Measurements from ENCODE around the gene WDR4. TPM values are rescaled to one million over a fixed set of nuclear protein-coding genes. Genes with fewer than 3 reads are reported as not detected.

The WDR4 gene, protein sequence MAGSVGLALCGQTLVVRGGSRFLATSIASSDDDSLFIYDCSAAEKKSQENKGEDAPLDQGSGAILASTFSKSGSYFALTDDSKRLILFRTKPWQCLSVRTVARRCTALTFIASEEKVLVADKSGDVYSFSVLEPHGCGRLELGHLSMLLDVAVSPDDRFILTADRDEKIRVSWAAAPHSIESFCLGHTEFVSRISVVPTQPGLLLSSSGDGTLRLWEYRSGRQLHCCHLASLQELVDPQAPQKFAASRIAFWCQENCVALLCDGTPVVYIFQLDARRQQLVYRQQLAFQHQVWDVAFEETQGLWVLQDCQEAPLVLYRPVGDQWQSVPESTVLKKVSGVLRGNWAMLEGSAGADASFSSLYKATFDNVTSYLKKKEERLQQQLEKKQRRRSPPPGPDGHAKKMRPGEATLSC
- 24.1 and 26.9 TPM in 2 replicates for total RNA-seq

DNA sequence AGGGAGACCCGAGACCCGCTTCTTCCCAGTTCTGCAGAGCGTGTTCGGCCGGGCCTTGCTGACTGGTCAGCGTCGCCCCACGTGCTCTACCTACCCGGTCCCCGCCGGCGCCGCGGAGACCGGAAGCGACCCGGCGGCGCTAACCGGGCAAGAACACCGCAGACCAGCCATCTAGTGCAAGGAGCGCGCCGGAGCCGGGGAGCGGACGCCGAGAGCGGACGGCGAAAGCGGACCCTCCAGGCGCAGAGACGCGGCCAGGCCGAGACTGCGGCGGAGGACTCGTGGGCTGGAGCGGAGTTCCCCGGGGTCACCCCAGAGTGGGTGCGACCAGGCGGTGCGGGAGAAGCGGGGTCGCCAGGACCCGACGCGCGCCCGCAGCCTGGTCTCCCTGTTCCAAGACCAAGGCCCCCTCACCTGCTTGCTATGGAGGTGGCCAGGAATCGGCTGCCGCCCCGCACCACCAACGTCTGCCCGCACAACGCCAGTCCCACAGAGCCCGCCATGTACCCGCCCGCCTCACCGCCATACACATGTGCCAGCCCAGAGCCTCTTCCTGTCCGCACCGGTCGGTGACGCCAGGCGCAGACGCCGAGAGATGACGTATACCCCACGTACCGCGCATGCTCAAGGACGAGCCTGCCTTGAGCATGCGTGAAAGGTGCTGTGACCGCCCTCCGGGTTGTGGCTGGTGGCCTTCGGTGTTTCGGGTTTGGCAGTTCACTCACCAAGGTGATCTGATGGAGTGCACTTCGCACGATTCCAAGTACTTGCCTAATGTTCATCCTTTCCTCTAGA lies at the start of gene WDR4:
TSS of gene WDR4 (minus strand) at position 547 of the 795 bp plus-strand sequence. CDS start at position 503, 44 bp downstream.

DNA sequence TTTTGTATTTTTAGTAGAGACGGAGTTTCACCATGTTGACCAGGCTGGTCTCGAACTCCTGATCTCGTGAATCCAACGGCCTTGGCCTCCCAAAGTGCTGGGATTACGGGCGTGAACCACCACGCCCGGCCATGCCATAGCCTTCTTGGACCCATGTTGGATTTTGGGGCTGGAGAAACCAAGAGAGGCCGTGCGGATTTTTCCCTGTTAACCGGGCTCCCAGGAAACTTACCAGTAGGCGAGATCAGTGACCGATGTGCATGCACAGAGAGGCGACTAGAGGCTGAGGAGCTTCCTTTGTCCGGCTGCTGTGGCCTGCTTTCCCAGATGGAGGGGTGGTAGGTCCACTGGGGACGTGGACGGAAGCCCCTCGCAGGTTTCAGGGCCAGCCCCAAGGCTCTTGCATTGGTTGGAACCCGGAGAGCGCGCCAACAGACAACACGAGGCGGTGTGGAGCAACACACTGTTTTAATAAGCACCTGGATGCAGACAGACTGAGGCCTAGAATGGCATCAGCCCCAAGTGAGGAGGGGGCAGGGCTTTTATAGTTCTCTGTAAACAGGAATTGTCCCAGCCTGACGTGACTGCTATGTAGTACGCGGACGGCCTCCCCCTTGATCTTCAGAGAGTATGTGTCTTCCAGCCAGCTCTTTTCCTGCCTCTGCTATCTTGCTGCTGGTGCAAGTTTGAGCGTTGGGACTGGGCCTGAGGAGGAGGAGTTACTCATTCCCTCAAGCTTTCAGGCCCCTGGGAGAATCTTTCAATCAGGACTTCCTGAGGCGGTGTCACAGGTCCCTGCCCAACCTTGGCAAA lies 46.0 kb upstream of the WDR4 start, which contains the start of gene ERVH48-1:
TSS of gene ERVH48-1 (minus strand) at position 517 of the 813 bp plus-strand sequence. CDS start 6,624 bp downstream, outside the sequence.

DNA sequence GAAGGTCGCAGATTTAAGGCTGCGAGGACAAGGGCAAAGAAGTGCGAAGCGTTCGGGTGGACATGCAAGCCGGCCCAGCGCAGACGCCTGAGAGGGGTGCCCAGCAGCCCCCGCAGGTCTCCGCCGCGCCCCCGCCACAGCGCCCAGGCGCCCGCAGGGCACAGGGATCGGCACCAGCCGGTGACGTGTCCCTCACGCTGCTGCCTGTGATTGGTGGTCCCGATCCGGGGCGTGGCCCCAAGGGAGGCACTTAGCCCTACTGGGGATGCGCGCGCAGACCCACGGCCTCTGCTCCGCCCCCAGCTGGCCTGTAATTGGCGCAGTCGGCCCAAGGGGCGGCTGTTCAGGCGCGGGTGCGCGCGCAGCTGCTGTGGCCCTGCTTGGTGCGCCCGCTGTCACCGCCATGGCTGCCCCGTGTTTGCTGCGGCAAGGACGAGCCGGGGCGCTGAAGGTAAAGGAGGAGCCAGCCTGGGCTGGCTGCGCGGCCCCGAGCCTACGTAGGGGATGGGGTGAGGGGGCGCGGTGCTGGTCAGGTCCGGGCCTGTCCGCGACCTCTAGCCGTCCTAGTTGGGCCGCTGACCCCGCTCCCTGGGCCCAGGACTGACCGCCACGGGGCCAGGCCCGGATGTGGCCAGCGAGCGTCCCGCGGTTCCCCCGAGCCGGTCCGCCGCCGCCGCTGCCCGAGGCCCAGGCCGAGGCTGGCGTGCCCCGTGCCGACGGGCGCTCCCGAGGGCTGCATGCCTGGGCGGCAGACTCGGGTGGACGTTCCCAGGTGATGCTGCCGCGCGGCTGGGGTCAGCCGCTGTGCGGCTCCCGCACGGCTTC lies 13.8 kb upstream of the WDR4 start, which contains the start of gene NDUFV3:
TSS of gene NDUFV3 (plus strand) at position 379 of the 825 bp plus-strand sequence. CDS start at position 404, 25 bp downstream.

Other genes with a start within 250 kb of the WDR4 start
- 0.36 TPM in 1 of 2 replicates, not detected in the other for gene PDE9A, start 225.9 kb downstream of the WDR4 start, total RNA-seq
- 61.2 and 68.8 TPM in 2 replicates for gene NDUFV3, start 13.8 kb upstream of the WDR4 start, total RNA-seq
- gene ERVH48-1, start 46.1 kb upstream of the WDR4 start, total RNA-seq = not detected in 2 replicates
- gene PKNOX1, start 95.0 kb upstream of the WDR4 start, total RNA-seq = 12.6 and 17.2 TPM in 2 replicates
- gene CBS, start 196.3 kb upstream of the WDR4 start, total RNA-seq = 17.9 and 46.3 TPM in 2 replicates
- gene U2AF1, start 228.0 kb upstream of the WDR4 start, total RNA-seq = 68.1 and 76.5 TPM in 2 replicates